ENCODE measurements around the gene KSR1.
"Not testable (repeated sequence)": the region's sequence is repeated elsewhere in the genome, so short reads cannot be mapped to it uniquely, and the experiment has no call there.

KSR1 gene

DNA sequence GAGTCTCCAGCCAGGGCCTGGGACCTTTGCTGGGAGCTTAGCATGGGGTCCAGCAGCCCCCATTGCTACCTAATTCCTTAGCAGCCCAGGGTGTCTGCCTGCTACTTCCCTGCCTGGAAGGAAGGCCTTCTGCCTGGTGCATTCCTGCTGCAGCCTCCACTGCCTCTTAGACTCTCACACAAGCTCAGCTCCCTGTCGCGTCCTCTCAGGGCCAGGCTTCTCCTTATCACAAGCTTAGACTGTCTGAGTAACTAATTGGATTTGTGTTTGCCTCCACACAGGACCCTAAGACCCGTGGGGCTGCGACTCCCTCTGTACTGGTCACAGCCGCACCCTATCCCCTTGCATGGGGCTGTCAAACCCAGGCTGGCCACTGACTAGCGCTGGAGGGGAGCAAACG lies 181.6 kb downstream of the KSR1 start:
- in situ Hi-C loops (cut with MboI; ENCODE audit: low sequenced_read_pairs), result not testable (repeated sequence)

DNA sequence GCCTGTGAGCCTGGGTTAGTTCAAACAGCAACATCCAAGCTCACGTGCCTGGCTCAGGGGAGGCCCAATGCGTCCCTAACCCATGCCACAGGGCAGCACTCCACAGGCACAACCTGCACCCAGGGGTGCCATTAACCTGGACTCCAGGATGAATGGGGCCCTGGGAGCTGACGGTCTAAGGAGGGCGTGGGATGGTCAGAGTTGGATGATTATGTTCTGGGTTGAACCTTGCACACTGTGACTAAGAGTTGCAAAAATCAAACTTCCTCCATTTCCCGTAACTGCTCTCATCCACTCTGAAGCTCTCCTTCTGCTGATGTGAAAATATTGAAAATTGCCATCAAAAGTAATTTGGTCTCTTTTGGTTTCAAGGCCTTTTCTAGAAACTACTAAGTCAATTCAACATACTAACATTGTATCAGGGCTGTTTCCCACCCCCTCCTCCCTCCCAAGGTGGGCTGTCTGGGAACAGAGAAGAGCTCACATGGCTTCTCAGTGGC lies 182.2 kb downstream of the KSR1 start:
- in situ Hi-C loops (cut with MboI; ENCODE audit: low sequenced_read_pairs), result not testable (repeated sequence)

DNA sequence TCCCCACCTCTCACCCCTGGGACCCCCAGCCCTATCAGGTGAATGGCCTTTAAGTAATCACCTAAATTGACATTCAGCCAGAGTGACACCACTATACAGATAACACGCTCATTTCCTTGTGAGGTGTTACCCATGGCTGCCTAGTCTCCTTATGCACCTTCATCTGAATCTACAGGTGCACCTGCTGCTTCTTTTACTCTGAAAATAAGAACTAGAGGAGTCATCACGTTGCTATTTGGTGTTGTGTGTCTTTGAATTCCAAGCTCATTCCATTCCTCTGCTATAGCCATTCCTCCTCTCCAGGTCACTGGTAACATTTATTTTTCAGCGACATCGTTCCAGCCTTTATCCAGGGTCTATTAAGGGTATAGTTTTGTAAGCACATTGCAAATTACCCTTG lies 184.5 kb downstream of the KSR1 start:
- in situ Hi-C loops (cut with MboI; ENCODE audit: low sequenced_read_pairs), result no loop called here

DNA sequence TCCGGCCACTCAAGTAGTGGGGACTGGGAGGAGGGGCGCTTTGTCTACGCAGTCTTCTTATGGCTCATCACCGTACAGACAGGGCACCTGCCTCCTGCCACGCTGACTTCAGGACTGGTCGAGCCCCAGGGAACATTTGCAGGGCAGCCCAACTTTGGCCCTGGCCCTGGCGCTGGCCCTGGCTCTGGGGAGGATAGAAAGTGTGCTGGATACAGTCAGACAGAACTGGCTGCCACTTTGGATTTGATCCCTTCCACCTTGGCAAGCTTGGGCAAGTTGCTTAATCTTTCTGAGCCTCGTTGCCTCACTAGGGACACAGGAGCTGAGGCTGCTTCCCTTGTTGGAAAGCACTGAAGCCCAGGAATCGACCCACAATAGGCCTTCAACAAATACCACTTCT lies 188.3 kb downstream of the KSR1 start:
- in situ Hi-C loops (cut with MboI; ENCODE audit: low sequenced_read_pairs), result no loop called here

DNA sequence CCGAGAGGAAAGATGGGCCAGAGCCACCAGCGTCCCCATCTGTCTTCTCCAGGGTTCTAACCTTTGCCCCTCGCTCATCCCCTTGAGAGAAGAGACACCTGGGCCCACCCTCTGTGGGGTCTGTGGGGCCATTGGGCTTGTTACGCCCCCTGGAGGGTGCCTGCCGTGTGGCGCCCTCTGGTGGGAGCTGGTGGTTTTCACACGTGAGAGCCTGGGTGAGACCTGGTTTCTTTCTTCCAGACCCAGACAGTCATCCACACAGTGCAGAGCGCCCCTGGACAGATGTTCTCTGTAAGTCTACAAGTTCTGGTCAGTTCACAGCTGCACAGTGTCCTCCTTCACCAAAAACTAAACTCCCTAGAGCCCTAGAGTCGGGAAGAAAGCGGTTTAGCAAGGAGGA lies 189.4 kb downstream of the KSR1 start:
- in situ Hi-C loops (cut with MboI; ENCODE audit: low sequenced_read_pairs), result not testable (repeated sequence)

DNA sequence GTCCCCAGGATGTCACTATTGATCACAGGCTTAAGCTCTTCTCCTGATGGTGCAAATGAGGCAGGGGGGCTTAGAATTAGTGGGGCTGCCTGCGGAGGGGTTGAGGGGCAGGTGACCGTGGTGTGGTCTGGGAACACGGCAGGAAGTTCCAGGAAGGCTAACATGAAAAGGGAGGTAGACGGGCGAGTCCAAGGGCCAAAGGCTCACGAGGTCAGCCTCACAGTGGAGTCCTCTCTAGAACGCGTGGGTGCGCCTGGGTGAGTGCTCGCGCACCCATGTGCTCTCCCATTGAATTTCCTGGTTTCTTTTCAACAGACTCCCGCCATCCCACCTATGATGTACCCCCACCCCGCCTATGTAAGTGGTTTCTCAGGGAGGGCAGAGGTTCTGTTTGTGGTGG lies 190.0 kb downstream of the KSR1 start:
- in situ Hi-C loops (cut with MboI; ENCODE audit: low sequenced_read_pairs), result no loop called here

DNA sequence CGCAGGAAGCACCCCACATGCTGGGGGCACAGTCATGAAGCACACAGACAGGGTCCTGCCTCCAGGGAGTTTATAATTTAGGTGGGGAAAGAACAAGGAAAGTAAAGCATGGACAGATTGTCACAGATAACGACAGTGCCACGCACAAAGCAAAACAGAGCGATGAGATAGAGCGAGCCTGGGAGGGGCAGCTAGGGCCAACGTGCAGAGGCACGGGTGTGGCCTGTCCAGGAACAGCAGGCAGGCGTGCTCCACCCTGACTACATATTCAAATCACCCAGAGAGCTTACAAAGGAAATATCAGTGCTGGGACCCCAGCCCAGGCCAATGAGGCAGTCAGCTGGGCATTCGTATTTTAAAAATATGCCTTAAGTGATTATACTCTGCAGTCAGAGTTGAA lies 191.5 kb downstream of the KSR1 start:
- in situ Hi-C loops (cut with MboI; ENCODE audit: low sequenced_read_pairs), result no loop called here

DNA sequence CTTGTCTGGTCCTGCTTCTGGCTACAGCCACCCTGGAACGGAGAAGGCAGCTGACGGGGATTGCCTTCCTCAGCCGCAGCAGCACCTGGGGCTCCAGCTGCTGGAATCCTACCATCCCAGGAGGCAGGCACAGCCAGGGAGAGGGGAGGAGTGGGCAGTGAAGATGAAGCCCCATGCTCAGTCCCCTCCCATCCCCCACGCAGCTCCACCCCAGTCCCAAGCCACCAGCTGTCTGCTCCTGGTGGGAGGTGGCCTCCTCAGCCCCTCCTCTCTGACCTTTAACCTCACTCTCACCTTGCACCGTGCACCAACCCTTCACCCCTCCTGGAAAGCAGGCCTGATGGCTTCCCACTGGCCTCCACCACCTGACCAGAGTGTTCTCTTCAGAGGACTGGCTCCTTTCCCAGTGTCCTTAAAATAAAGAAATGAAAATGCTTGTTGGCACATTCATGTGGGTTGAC lies 192.9 kb downstream of the KSR1 start:
- in situ Hi-C loops (cut with MboI; ENCODE audit: low sequenced_read_pairs), result not testable (repeated sequence)

DNA sequence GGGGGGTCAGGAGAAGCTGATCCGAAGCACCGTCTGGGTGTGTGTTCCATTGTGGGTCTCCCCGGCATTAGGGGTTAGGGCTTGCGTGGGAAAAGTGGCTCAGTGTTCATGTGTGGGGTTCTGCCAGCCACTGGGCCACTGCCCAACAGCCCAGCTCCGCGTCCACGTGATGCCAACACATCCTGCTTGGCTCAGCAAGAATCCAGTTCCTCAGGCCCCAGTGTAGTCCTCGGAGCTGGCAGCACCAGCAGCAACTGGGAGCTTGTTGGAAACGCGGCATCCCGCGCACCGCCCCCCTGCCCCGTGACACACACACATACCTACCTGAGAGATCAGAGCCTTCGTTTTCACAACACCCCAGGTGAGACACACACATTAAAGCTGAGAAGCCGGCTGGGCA lies 193.7 kb downstream of the KSR1 start:
- in situ Hi-C loops (cut with MboI; ENCODE audit: low sequenced_read_pairs), result no loop called here

DNA sequence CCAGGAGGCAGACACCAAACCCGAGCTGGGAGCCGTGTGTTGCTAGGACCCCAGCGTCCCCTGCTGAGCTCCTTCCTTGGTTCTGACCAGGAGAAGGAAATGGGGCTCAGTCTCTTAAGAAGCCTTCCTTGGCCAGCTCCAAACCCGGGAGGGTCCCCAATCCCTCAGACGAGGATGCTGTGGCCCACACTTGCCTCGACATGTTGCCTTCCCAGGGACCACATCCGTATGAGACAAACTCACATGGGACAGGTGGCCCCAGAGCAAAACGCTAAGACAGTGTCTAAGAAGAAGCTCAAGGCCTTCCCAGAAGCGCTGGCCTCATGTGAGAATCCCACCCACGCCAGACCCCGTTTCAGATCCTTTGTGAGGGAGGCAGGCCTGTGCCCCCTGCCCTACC lies 194.6 kb downstream of the KSR1 start:
- in situ Hi-C loops (cut with MboI; ENCODE audit: low sequenced_read_pairs), result no loop called here

DNA sequence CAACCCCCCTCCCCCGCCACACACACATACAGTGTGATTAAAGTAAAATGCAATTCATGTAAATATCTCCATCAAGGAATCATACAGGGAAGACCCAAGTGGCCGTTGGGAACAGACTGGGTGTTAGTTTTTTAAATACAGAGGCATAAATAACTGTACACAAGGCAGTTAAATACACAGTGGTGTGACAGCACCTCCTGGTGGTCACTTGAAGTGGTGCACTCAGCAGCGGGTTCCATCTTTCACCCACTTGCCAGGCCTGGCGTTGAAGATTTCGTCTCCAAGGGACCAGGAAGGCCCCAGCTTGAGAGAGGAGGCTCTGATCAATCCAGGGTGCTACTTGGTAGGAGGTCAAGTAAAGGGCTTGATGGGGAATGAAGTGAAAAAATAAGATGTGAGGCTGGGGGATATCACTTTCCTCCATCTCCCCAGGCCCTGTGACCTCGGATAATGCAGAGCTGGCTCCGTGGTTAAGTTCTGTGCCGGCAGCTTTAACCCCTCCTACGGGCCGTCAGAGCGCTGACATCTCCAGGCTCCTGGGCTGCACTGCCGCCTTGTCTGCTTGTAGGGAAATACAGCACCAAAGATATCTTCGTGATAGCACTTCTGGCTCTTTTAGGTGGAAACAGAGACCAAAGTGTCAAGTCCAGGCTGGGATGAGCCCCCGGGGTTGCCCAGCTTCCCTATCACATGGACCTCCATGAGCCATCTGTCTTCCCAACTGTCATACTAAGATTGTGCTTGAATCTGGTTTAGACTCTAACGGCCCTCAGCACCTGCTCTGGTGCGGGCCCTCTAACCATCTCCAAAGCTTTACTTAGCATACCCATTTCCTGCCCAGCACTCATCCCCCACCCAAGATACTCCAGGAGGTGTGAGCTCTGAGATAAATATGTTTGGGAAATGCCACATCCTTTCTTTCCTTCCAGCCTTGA lies 195.4 kb downstream of the KSR1 start:
- in situ Hi-C loops (cut with MboI; ENCODE audit: low sequenced_read_pairs), result no loop called here

DNA sequence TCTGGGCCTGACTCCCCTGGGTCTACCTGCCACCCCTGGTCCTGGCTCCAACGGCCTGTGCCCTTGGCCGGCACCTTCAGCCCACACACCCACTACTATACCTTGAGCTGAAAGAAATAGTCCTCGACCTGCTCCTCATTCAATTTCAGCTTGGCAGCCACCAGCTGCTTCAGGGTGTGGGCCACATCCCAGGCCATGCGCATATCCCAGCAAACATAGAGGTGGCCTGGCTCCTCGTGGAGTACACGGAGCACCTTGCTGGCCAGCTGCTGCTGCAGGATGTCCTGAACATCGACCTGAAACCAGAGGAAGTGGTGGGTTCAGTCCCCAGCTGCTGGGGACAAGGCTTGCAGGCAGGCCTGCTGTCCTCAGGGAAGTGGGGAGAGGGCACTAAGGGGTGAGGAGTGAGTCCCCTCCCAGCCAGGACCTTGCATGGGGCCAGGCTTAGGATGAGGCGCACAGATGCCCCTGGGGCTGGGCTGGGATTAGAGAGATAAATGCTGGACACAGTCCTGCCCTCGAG lies 197.3 kb downstream of the KSR1 start:
- in situ Hi-C loops (cut with MboI; ENCODE audit: low sequenced_read_pairs), result not testable (repeated sequence)

DNA sequence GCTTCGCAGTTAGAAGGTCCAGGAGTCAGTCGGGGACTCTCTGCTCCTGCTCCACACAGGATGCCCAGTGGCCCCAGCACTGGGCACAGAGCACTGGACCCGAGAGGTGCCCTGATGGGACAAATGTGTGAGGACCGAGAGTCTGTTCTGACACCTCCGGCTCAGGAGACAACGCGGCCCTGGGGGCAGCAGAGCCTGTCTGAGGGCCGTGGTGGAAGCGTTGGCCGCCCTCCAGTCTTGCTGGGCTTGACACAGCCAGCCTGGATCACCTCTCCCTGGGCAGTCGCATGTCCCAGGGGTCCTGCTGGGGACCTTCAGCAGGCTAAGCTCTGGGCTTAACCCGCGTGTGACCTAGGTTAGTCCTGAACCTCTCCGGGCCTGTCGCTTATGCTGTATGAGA lies 197.9 kb downstream of the KSR1 start:
- in situ Hi-C loops (cut with MboI; ENCODE audit: low sequenced_read_pairs), result no loop called here

DNA sequence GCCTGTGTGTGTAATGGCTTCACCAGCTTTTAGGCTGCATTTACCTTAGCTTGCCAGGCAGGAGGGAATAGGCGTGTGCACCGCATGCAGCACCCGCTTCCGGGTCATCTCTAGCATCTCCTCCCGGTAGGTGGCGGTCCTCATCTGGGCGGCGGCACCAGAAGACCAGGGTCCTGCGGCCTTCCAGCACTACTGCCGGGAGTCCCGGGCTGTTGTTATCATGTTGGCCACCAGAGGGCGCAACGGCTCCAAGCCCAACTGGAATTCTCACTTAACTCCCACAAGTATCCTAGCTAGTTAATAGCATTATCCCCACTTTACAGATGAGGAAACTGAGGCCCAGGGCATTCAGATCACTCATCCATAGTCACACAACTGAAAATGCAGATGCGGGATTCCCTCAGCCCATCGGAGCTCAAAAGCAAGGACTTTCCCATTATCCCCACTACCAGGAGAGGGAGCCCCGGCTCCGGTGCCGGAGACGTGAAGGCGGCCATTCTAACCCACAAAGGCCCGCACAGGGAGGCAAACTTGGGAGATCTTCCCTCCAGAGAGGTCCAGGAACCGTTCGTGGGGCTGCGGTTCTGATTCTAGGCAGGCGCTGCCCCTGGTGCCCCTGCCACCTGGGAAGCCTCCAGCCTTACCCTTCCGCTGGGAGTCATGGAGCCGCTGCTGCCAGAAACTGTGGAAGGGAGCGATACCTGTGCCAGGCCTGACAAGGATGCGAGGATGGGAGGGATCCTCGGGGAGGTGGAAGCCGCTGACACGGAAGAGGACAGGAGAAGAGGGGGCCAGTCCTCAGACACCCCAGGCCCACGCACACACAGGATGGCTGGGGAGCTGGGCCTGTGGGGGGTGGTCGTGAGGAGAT lies 198.6 kb downstream of the KSR1 start:
- in situ Hi-C loops (cut with MboI; ENCODE audit: low sequenced_read_pairs), result no loop called here

DNA sequence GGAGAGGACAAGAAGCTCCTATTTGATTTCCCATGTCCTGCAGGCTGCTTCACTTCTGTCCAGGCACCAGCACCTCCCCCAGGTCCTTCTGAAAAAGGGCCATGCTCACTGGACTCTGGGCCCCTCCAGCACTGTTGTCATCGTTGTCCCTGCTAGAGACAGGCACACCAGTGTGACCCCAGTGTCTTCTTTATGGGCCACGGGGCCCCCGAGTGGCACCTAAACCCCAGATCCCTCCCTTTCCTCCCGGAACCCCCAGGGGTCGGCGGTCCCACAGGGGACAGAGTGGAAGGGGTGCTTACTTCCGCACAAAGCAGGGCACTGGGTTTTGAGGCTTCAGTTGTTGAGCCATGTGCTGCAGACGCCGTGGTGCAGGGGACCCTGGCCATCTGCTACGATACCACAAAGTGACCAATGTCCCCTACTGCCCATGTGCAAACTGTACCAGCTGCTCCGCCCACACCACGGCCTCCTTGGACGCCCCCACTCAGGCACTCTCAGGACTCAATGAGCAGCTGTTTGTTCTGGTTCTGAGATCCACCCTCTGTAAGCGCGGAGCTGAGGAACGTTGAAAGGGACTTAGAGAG lies 199.4 kb downstream of the KSR1 start:
- in situ Hi-C loops (cut with MboI; ENCODE audit: low sequenced_read_pairs), result not testable (repeated sequence)

DNA sequence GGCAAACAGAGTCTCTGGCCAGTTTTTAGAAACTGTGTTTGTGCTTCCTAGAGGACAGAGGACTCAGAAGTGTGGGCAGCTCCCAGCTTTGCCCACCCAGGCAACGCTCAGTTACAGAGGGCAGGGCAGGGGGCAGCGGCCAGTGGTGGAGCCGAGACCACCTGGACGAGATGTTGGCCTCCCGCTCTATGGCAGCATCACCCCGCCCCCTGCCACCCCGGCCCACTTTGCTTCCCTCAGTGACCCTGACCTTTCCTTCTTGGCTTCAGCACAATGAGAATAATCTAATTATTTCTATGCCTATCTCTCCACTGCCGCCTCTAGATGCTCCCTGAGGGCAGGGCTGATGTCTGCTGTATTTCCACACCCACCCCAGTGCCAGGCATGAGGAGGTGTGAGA lies 200.4 kb downstream of the KSR1 start:
- in situ Hi-C loops (cut with MboI; ENCODE audit: low sequenced_read_pairs), result not testable (repeated sequence)

DNA sequence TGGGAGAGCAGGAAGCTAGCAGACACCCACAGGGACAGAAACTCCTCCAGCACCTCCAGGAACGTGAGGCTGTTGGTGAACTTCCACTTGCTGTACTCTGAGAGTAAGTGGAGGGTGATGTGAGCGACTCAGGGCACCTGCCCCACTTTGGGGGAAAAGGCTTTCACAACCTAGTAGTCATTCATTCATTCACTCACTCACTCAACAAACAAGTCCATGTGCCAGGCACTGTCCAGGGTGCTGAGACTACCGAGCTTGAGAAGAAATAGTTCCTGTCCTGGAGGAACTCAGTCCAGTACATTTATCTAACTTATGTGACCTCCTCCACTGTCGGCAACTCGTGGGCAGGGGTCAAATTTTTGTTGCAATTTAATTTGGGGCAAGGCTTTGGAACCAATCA lies 201.4 kb downstream of the KSR1 start:
- in situ Hi-C loops (cut with MboI; ENCODE audit: low sequenced_read_pairs), result no loop called here

DNA sequence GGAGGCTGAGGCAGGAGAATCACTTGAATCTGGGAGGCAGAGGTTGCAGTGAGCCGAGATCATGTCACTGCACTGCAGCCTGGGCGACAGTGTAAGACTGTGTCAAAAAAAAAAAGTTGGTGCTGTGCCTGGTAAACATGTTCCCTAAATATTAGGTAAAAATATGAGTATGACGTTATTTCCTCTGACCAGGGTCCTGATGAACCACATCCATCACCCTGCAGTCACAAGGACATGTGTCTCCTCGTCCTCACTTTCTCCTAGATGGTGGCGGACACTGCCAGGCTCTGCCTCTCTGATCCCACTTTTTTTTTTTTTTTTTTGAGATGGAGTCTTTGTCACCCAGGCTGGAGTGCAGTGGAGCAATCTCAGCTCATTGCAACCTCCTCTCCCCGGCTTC lies 203.4 kb downstream of the KSR1 start:
- in situ Hi-C loops (cut with MboI; ENCODE audit: low sequenced_read_pairs), result loop anchor here (10.0 kb wide), 1 partner anchor 85 kb away; no protein-coding TSS in a partner anchor

DNA sequence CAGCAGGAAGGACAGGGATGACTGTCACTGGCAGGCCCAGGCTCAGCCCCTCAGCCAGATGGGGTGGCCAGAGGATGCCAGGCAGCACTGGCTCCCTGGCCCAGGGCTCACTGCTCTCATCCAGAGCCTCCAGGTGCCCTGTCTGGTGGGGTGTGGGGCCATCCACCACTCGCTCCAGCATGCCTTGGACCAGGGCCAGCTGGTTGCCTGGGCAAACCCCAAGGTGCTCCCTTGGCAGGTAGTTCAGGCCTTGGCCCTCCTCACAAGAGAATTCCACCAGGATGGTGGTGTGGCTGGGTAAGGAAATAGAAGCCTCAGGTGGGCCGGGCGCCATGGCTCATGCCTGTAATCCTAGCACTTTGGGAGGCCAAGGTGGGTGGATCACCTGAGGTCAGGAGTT lies 204.2 kb downstream of the KSR1 start:
- in situ Hi-C loops (cut with MboI; ENCODE audit: low sequenced_read_pairs), result loop anchor here (10.0 kb wide), 1 partner anchor 84 kb away; no protein-coding TSS in a partner anchor

DNA sequence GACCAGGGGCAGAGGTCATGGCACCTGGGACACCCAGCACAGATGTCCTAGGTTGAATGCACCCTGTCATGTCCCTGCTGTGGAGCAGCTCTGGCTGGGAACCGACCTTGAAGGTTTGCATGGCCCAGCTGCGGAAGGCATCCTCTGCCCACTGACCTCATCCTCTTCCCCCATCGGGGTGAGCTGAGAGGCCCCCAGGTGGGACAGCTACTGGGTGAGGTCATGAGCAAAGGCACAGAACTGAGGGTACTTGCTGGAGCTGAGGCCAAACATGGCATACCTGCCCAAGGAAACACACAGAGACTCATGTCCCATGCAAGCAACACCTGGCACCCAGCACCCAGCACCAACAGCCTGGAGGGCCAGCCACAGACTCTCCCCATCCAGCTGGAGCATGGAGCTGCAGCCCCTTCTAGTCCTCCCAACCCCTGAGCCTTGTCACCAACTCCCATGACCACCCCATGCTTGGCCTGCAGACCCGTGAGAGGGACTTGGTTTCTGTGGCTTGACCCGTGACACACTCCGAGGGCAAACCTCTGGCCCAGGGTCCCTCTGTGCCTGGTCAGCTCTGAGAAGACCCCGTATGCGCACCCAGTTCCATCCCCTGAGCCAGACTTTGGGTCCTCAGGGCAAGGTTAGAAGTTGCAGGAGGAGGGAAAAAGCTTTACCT lies 207.8 kb downstream of the KSR1 start:
- in situ Hi-C loops (cut with MboI; ENCODE audit: low sequenced_read_pairs), result loop anchor here (10.0 kb wide), 1 partner anchor 81 kb away; no protein-coding TSS in a partner anchor

All from HL-60/S4 treated with retinoic acid at 250 ng/mL for 4 days and 3 days (cell line).